K562 (cell line): ENCODE results near the gene SIK3.

Experiments used
- POLR2AphosphoS5 ChIP-seq: IDR thresholded peaks from 2 replicates; pipeline ENCODE4 v1.6.1; 2011; ENCODE audit warnings: mild to moderate bottlenecking, low read depth, low read length, moderate library complexity; ENCODE audit not compliant: control insufficient read depth, insufficient read depth
- RBBP5 ChIP-seq: fragments of 200-600 bp; sonication (generic); IDR thresholded peaks from 2 replicates; pipeline ENCODE4 v1.6.1; 2012; ENCODE audit warnings: borderline replicate concordance, mild to moderate bottlenecking, low read length, control low read depth, inconsistent platforms; ENCODE audit not compliant: insufficient read depth, poor library complexity, severe bottlenecking
- ZNF143 ChIP-seq: sonication (generic); formaldehyde crosslinking; IDR thresholded peaks from 2 replicates; pipeline ENCODE4 v1.9.0; 2022; ENCODE audit warnings: mild to moderate bottlenecking, missing genetic modification reagents
- TF ChIP-seq, protein P1 (sequence below), 3 experiments: IDR thresholded peaks in 2 of 3; conservative IDR thresholded peaks in 1 of 3; 2 replicates each; pipeline ENCODE4 v1.5.1; 2011 to 2012; ENCODE audit warnings: low read length in 3 of 3, mild to moderate bottlenecking in 3 of 3, control low read depth in 2 of 3, improper control_type of control experiment in 1 of 3, inconsistent platforms in 1 of 3, low read depth in 1 of 3, mixed read lengths in 1 of 3, moderate library complexity in 1 of 3; ENCODE audit not compliant: insufficient read depth in 2 of 3

DNA sequence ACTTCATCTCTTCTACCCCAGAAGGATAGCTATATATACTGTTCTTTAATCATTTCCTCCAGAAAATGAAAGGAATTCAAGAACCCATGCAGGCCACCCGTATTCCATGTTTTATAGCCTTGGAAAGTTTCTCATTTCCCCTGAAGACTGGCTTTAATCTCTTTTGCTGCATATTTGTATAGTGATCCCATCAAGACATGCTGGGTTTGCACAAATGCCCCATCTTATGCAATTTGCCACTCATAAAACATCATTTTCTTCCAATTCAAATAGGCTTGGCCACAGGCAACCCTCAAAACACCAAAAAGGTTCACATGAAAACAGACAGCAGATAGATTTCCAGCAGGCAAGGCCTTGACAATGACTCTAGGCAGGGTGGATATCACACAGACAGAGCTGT is 232.5 kb downstream of the SIK3 start:
- TF ChIP-seq RBBP5: no peak
- TF ChIP-seq POLR2AphosphoS5: no peak
- TF ChIP-seq, protein P1, sequence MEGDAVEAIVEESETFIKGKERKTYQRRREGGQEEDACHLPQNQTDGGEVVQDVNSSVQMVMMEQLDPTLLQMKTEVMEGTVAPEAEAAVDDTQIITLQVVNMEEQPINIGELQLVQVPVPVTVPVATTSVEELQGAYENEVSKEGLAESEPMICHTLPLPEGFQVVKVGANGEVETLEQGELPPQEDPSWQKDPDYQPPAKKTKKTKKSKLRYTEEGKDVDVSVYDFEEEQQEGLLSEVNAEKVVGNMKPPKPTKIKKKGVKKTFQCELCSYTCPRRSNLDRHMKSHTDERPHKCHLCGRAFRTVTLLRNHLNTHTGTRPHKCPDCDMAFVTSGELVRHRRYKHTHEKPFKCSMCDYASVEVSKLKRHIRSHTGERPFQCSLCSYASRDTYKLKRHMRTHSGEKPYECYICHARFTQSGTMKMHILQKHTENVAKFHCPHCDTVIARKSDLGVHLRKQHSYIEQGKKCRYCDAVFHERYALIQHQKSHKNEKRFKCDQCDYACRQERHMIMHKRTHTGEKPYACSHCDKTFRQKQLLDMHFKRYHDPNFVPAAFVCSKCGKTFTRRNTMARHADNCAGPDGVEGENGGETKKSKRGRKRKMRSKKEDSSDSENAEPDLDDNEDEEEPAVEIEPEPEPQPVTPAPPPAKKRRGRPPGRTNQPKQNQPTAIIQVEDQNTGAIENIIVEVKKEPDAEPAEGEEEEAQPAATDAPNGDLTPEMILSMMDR (IDR thresholded peaks at IDR 0.05 in 2 of 3, conservative IDR thresholded peaks at IDR 0.05 in 1 of 3; ENCODE audit: insufficient read depth in 2 of 3, low read depth in 1 of 3, low read length in 3 of 3): no peak
- no peak for TF ChIP-seq ZNF143 (CRISPR knock-in tag)
